Measurements from ENCODE around the gene RBM3.
"Not testable (repeated sequence)": the region's sequence is repeated elsewhere in the genome, so short reads cannot be mapped to it uniquely, and the experiment has no call there.

RBM3 gene

GRCh38 chrX:48574270-48575266 is at the start of gene RBM3:
RBM3 (plus strand) TSS chrX:48574484; CDS start chrX:48575181, 697 bp downstream.
- peak; percentile 94 for DNase-seq (ENCODE audit: low spot score)

DNA sequence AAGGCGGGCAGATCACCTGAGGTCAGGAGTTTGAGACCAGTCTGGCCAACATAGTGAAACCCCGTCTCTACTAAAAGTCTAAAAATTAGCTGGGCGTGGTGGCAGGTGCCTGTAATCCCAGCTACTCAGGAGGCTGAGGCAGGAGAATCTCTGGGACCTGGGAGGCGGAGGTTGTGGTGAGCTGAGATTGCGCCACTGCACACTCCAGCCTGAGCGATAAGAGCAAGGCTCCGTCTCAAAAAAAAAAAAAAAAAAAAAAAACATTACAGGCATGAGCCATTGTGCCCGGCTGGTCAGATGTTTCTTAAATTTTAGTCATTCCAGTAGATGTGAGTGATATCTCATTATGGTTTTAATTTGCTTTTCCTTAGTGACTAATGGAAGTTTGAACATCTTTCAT is 48.4 kb upstream of the RBM3 start:
- not testable (repeated sequence) for DNase-seq (ENCODE audit: low spot score)

- DNase-seq (ENCODE audit: low spot score): no peak
Observed at GRCh38 chrX:48530736-48531135, 43.5 kb upstream of the RBM3 start.

DNA sequence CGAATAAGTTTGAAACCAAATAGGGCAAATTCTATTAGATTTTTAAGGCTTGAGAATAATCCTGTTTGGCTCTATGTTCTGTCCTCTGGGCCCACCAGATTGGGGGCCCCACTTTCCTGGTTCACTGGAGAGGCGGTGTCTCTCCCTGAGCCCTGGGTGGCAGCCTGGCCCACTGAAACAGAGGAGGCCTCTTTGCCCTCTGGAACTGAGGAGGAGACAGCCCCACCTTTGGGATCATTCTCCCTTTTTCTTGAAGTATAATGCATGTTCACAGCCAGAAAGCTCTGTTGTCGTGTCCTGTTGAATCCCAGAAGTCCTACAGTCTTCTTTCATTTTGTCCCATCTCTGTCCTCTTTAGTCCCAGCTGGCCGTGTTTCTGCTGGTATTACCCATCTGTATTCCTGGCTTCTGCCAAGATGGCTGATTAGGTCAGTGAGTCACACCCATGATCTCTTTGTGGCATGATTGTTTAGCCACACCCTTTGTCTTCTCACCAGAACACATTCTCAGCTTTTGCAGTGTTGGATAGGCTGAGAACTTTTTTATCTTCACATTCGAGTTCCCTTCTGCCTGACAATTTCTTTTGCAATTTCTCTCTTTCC is 42.8 kb upstream of the RBM3 start:
- DNase-seq (ENCODE audit: low spot score): no peak

GRCh38 chrX:48532161-48532560 is 42.1 kb upstream of the RBM3 start:
- DNase-seq (ENCODE audit: low spot score): no peak

- DNase-seq (ENCODE audit: low spot score): no peak
Observed at GRCh38 chrX:48533165-48533564, 41.1 kb upstream of the RBM3 start.

GRCh38 chrX:48538641-48539344 is 35.5 kb upstream of the RBM3 start:
- no peak for DNase-seq (ENCODE audit: low spot score)

GRCh38 chrX:48539345-48540027 is 34.8 kb upstream of the RBM3 start, which contains the start of gene TBC1D25:
TBC1D25 (plus strand) TSS chrX:48539714; CDS start chrX:48539798, 84 bp downstream.
- DNase-seq (ENCODE audit: low spot score): peak; percentile 89

- DNase-seq (ENCODE audit: low spot score): peak; percentile 58
Observed at GRCh38 chrX:48540028-48540375, 34.3 kb upstream of the RBM3 start.

DNA sequence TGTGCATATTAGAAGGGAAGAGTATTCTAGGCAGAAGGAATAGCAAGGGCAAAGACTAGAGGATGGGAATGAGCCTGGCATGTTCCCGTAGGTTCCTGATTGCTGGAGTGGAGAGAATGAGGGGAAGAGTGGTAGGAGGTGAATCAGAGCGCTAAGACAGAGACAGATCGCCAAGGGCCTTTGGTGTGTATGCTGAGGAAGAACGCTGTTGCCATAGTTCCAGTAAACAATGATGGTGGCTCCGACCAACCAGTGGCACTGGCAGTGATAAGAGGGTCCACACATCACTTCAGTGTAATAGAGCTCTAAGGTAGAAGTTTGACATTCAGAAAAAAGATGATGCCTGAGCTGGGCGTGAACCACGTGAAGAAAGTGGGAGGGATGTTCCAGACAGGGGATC is 33.8 kb upstream of the RBM3 start:
- DNase-seq (ENCODE audit: low spot score): no peak

GRCh38 chrX:48541140-48541814 is 33.0 kb upstream of the RBM3 start:
- no peak for DNase-seq (ENCODE audit: low spot score)

- DNase-seq (ENCODE audit: low spot score): no peak
Observed at GRCh38 chrX:48548871-48549270, 25.4 kb upstream of the RBM3 start.

GRCh38 chrX:48555731-48556325 is 18.5 kb upstream of the RBM3 start:
- not testable (repeated sequence) for DNase-seq (ENCODE audit: low spot score)

DNA sequence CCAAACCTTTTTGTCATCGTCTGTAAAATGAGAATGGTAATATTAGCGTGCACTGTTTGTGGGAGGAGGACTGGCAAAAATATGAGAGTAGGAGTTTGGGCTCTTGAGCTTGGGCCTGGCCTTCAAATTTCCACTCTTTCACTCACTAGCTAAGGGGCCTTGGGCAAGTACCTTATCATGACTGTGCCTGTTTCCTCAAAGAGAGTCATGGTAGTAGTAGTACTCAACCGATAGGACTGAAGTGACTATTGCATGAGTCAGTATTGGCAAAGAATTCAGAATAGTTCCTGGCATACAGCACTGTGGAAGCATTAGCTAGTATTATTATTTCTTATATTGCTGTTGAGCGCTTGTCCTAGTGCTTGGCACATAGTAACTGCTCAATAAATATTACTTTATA is 16.0 kb upstream of the RBM3 start:
- no peak for DNase-seq (ENCODE audit: low spot score)

- DNase-seq (ENCODE audit: low spot score): no peak
Observed at GRCh38 chrX:48559636-48560035, 14.6 kb upstream of the RBM3 start.

- DNase-seq (ENCODE audit: low spot score): no peak
Observed at GRCh38 chrX:48560056-48560455, 14.2 kb upstream of the RBM3 start.

DNA sequence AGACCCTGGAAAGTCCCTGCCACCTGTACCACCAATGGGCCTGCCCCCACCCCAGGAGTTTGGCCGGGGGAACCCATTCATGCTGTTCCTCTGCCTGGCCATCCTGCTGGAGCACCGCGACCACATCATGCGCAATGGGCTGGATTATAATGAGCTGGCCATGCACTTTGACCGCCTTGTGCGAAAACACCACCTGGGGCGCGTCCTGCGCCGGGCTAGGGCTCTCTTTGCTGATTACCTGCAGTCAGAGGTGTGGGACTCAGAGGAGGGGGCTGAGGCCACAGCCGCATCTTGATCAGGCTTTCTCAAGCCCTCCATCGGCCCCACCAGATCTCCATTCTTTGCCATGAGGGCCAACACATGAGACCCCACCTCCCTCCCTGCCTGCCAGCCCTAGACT is 13.6 kb upstream of the RBM3 start:
- no peak for DNase-seq (ENCODE audit: low spot score)

DNA sequence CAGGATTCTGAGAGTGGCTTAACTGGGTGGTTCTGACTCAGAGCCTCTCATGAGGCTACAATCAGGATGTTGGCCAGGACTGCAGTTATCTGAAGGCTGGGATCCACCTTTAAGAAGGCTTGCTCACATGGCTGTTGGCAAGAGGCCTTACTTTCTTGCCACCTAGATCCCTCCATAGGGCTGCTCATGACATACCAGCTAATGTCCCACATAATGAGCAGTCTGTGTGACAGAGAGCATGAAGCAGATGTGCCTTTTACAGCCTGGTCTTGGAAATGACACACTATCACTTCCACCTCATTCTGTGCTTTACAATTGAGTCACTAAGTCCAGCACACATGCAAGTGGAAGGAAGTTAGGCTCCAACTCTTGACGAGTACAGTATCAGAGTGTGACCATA is 4.3 kb upstream of the RBM3 start:
- DNase-seq (ENCODE audit: low spot score): no peak

DNA sequence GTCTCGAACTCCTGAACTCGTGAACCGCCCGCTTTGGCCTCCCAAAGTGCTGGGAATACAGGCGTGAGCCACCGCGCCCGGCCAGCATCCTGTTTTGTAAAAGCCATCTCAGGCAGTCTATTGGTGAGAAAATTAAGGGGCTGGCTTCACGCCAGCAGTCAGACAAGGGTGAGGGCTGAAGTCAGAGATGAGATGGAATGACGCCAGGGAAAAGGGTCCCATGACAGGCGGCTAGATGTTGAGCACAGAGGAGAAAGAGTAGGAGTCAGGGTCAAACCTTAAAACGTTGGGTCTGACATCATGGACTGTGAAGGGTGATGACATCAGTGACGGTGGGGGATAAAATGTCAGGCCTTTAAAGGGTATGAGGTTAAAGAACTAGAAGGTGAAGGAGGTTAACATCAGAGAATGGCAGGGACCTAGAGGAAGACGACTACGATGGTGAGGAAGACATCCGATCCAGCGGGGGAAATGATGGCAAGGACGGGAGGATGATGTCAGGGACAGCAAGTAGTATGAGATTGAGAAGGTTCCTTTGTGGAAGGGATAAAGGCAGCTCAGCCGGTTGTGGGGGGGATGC is 504 bp upstream of the RBM3 start:
- DNase-seq (ENCODE audit: low spot score): no peak

DNA sequence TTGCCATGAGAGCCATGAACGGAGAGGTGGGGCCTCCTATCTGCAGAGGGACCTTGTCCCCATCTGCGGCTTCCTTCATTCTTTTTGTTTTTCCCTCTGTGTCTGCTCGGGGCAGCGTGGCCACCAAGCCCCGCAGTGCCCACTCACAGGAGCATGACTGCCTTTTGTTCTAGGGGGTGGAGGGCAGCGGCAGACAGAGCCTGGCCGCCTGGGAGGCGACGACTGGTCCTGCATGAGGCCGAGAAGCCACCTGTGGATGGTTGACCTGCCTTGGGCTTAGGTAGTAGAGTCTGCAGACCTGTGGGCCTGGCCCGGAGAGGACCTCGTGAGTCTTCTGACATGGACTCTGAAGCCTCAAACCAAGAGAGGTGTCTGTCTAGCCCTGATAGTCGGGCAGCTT is 1.4 kb downstream of the RBM3 start:
- no peak for DNase-seq (ENCODE audit: low spot score)

DNA sequence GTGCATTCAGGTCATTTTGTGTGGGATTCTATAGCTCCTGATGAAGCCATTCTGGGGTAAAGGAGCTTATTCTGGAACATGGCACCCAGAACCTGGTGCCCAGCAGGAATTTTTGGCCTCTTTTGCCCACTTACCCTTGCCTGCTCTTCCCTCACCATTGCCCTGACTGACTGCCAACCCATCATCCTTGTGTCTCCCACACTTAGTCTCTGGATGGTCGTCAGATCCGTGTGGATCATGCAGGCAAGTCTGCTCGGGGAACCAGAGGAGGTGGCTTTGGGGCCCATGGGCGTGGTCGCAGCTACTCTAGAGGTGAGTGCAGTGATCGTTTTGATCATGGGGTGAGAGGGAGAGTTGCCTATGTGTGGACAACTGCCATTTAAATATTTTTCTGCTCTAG is 1.8 kb downstream of the RBM3 start:
- no peak for DNase-seq (ENCODE audit: low spot score)
